ENCODE data around the gene CCDC6.

- TF ChIP-seq, protein P1, sequence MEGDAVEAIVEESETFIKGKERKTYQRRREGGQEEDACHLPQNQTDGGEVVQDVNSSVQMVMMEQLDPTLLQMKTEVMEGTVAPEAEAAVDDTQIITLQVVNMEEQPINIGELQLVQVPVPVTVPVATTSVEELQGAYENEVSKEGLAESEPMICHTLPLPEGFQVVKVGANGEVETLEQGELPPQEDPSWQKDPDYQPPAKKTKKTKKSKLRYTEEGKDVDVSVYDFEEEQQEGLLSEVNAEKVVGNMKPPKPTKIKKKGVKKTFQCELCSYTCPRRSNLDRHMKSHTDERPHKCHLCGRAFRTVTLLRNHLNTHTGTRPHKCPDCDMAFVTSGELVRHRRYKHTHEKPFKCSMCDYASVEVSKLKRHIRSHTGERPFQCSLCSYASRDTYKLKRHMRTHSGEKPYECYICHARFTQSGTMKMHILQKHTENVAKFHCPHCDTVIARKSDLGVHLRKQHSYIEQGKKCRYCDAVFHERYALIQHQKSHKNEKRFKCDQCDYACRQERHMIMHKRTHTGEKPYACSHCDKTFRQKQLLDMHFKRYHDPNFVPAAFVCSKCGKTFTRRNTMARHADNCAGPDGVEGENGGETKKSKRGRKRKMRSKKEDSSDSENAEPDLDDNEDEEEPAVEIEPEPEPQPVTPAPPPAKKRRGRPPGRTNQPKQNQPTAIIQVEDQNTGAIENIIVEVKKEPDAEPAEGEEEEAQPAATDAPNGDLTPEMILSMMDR (IDR thresholded peaks at IDR 0.05; ENCODE audit: poor library complexity, severe bottlenecking): no peak
- TF ChIP-seq REST (IDR thresholded peaks at IDR 0.05; ENCODE audit: borderline replicate concordance): no peak
- no peak for TF ChIP-seq MXI1 (conservative IDR thresholded peaks at IDR 0.05; ENCODE audit: poor library complexity, severe bottlenecking)
- TF ChIP-seq EZH2 (IDR thresholded peaks at IDR 0.05; ENCODE audit: borderline replicate concordance, insufficient read depth, low read length, poor library complexity, severe bottlenecking): no peak
- no peak for TF ChIP-seq EP300 (conservative IDR thresholded peaks at IDR 0.05; ENCODE audit: poor library complexity, severe bottlenecking)
- TF ChIP-seq POLR2AphosphoS5 (IDR thresholded peaks at IDR 0.05): no peak
- no peak for TF ChIP-seq RAD21 (conservative IDR thresholded peaks at IDR 0.05)
- TF ChIP-seq TAF1 (IDR thresholded peaks at IDR 0.05; ENCODE audit: low read depth): no peak
- TF ChIP-seq SMC3 (conservative IDR thresholded peaks at IDR 0.05; ENCODE audit: poor library complexity): no peak
Observed at GRCh38 chr10:59823751-59824150, 82.6 kb downstream of the CCDC6 start.

Measured in neural cell (in vitro differentiated cells).